HFFc6 (cell line): ENCODE data around the gene PARD3. TPM values are rescaled to one million over a fixed set of nuclear protein-coding genes. Genes with fewer than 3 reads are reported as not detected.
A peak's percentile ranks its signal among the peaks of the same experiment; 100 is the strongest.
"Not testable (repeated sequence)": the region's sequence is repeated elsewhere in the genome, so short reads cannot be mapped to it uniquely, and the experiment has no call there.

Experiments used
- DNase-seq: peaks from one replicate; pipeline ENCODE4 v3.0.0-alpha.2; 2018
- H3K27ac Mint-ChIP-seq: 2 replicates; pipeline ENCODE4 v1.8.0; 2020; ENCODE audit warnings: mild to moderate bottlenecking, mixed read lengths
- H3K27me3 Mint-ChIP-seq: 2 replicates; pipeline ENCODE4 v1.8.0; 2021; ENCODE audit warnings: mild to moderate bottlenecking, moderate library complexity, mixed read lengths; ENCODE audit not compliant: insufficient read depth
- H3K36me3 Mint-ChIP-seq: 2 replicates; pipeline ENCODE4 v1.8.0; 2021; ENCODE audit warnings: low read depth, mixed read lengths
- H3K4me1 Mint-ChIP-seq: 2 replicates; pipeline ENCODE4 v1.8.0; 2020; ENCODE audit warnings: low read depth, mixed read lengths
- H3K4me3 Mint-ChIP-seq: 2 replicates; pipeline ENCODE4 v1.8.0; 2020; ENCODE audit warnings: mild to moderate bottlenecking, moderate library complexity, mixed read lengths
- H3K9me3 Mint-ChIP-seq: 2 replicates; pipeline ENCODE4 v1.8.0; 2020; ENCODE audit warnings: mild to moderate bottlenecking, mixed read lengths
- CTCF ChIP-seq: fragments of 200-600 bp; sonication (generic); IDR thresholded peaks from 2 replicates; pipeline ENCODE4 v1.5.0; 2021; ENCODE audit warnings: antibody characterized with exemption, mild to moderate bottlenecking
- total RNA-seq, 6 experiments: library from RNA; stranded (reverse); fragmentation: NEBNext Ultra II Directional; extraction: Animal tissue kit (Norgen Biotek cat#: 25700); gene quantifications; 2 replicates in 1 of 6; 3 replicates in 5 of 6; pipeline ENCODE4 v1.2.3, GENCODE V29; 2021

Gene PARD3
- total RNA-seq, 6 experiments from 2014 or later = 19.9 to 24.3 (median 23.1) TPM

GRCh38 chr10:34707656-34708055 lies 107.4 kb downstream of the PARD3 start:
- DNase-seq = no peak
- peak overlapping the region; percentile 2; the same call in 1 of the 2 replicates for H3K27ac Mint-ChIP-seq
- peaks cover 51% of the 10 kb centered on the region for H3K4me1 Mint-ChIP-seq

GRCh38 chr10:34706992-34707391 lies 108.1 kb downstream of the PARD3 start:
- H3K27ac Mint-ChIP-seq, H3K4me3 Mint-ChIP-seq: not testable (repeated sequence)
- H3K4me1 Mint-ChIP-seq = peaks cover 51% of the 10 kb centered on the region

More at GRCh38 chr10:34707656-34708055, 107.4 kb downstream of the PARD3 start:
- Mint-ChIP-seq H3K36me3 (no peaks in the 10 kb centered on the region), H3K27me3 (peaks cover 2% of the 10 kb centered on the region; the same call in 1 of the 2 replicates), H3K4me3 (no peak overlapping the region; the same call in 1 of the 2 replicates), H3K9me3 (no peaks in the 10 kb centered on the region)
- TF ChIP-seq CTCF = no peak

GRCh38 chr10:34706147-34706546 lies 108.9 kb downstream of the PARD3 start:
- TF ChIP-seq CTCF = no peak
- no peak overlapping the region for H3K27ac Mint-ChIP-seq
- H3K36me3 Mint-ChIP-seq = no peaks in the 10 kb centered on the region
- peaks cover 2% of the 10 kb centered on the region; the same call in 1 of the 2 replicates for H3K27me3 Mint-ChIP-seq
- DNase-seq = no peak
- H3K4me3 Mint-ChIP-seq = no peak overlapping the region
- H3K9me3 Mint-ChIP-seq = no peaks in the 10 kb centered on the region
- H3K4me1 Mint-ChIP-seq = peaks cover 54% of the 10 kb centered on the region

More at GRCh38 chr10:34706992-34707391, 108.1 kb downstream of the PARD3 start:
- not testable (repeated sequence) for H3K36me3 Mint-ChIP-seq, DNase-seq, H3K27me3 Mint-ChIP-seq, H3K9me3 Mint-ChIP-seq

- H3K4me1 Mint-ChIP-seq = peaks cover 54% of the 10 kb centered on the region
- H3K9me3 Mint-ChIP-seq = no peaks in the 10 kb centered on the region
- no peaks in the 10 kb centered on the region for H3K36me3 Mint-ChIP-seq
- TF ChIP-seq CTCF = no peak
- H3K4me3 Mint-ChIP-seq = no peak overlapping the region
- no peak for DNase-seq
- H3K27me3 Mint-ChIP-seq = peaks cover 2% of the 10 kb centered on the region; the same call in 1 of the 2 replicates
- H3K27ac Mint-ChIP-seq = no peak overlapping the region
Measured at GRCh38 chr10:34705563-34705962, 109.5 kb downstream of the PARD3 start.

- no peak for DNase-seq
- H3K27me3 Mint-ChIP-seq = peaks cover 2% of the 10 kb centered on the region; the same call in 1 of the 2 replicates
- no peaks in the 10 kb centered on the region for H3K36me3 Mint-ChIP-seq
- H3K4me3 Mint-ChIP-seq = no peak overlapping the region
- H3K27ac Mint-ChIP-seq = no peak overlapping the region
- no peaks in the 10 kb centered on the region for H3K9me3 Mint-ChIP-seq
- TF ChIP-seq CTCF = no peak
- H3K4me1 Mint-ChIP-seq = peaks cover 56% of the 10 kb centered on the region
Measured at GRCh38 chr10:34704526-34705184, 110.4 kb downstream of the PARD3 start.

GRCh38 chr10:34702982-34703381 lies 112.1 kb downstream of the PARD3 start:
- Mint-ChIP-seq H3K4me3 (no peak overlapping the region), H3K4me1 (peaks cover 58% of the 10 kb centered on the region), H3K9me3 (no peaks in the 10 kb centered on the region), H3K27me3 (peaks cover 2% of the 10 kb centered on the region), H3K27ac (no peak overlapping the region), H3K36me3 (peaks cover 9% of the 10 kb centered on the region)
- DNase-seq = no peak
- TF ChIP-seq CTCF = no peak
